GM18517 (cell line): ENCODE data around the gene LEMD3.
A peak's percentile ranks its signal among the peaks of the same experiment; 100 is the strongest.

Source experiments
- ATAC-seq: cut with Tn5 transposase; IDR thresholded peaks from one replicate; pipeline ENCODE4 v1.9.1; 2021; ENCODE audit warnings: mild to moderate bottlenecking, moderate library complexity; ENCODE audit not compliant: unreplicated experiment

LEMD3 gene

GRCh38 chr12:65168681-65169319 is 583 bp upstream of the LEMD3 start:
- ATAC-seq: peak; percentile 7

- ATAC-seq: peak; percentile 30
Observed at GRCh38 chr12:65170209-65170881, 962 bp downstream of the LEMD3 start.

GRCh38 chr12:65171073-65171472 is 1.7 kb downstream of the LEMD3 start:
- no peak for ATAC-seq

GRCh38 chr12:65171870-65172269 is 2.5 kb downstream of the LEMD3 start:
- ATAC-seq: no peak

GRCh38 chr12:65175385-65175784 is 6.0 kb downstream of the LEMD3 start:
- no peak for ATAC-seq

- ATAC-seq: no peak
Observed at GRCh38 chr12:65182012-65182739, 12.8 kb downstream of the LEMD3 start.

GRCh38 chr12:65184176-65184857 is 14.9 kb downstream of the LEMD3 start:
- ATAC-seq: no peak

- no peak for ATAC-seq
Observed at GRCh38 chr12:65184858-65185229, 15.5 kb downstream of the LEMD3 start.

GRCh38 chr12:65187665-65188064 is 18.3 kb downstream of the LEMD3 start:
- ATAC-seq: no peak

GRCh38 chr12:65188179-65188701 is 18.9 kb downstream of the LEMD3 start:
- ATAC-seq: peak; percentile 53

GRCh38 chr12:65189028-65189718 is 19.8 kb downstream of the LEMD3 start:
- ATAC-seq: peak; percentile 97

GRCh38 chr12:65192963-65193516 is 23.7 kb downstream of the LEMD3 start:
- no peak for ATAC-seq

- no peak for ATAC-seq
Observed at GRCh38 chr12:65194949-65195348, 25.6 kb downstream of the LEMD3 start.

GRCh38 chr12:65195387-65196055 is 26.1 kb downstream of the LEMD3 start:
- no peak for ATAC-seq

GRCh38 chr12:65196762-65197567 is 27.6 kb downstream of the LEMD3 start:
- ATAC-seq: no peak

GRCh38 chr12:65199604-65200003 is 30.2 kb downstream of the LEMD3 start:
- ATAC-seq: no peak

GRCh38 chr12:65200007-65200665 is 30.8 kb downstream of the LEMD3 start:
- ATAC-seq: no peak

- no peak for ATAC-seq
Observed at GRCh38 chr12:65203376-65203775, 34.0 kb downstream of the LEMD3 start.
